H1 (cell line): ENCODE results near the gene NTNG2. TPM values are rescaled to one million over a fixed set of nuclear protein-coding genes. Genes with fewer than 3 reads are reported as not detected.
"Not testable (repeated sequence)": the region's sequence is repeated elsewhere in the genome, so short reads cannot be mapped to it uniquely, and the experiment has no call there.

Source experiments
- CTCF ChIA-PET: fragments of 300-600 bp; sonication (Branson Sonifier 250); formaldehyde crosslinking; loops from one replicate; lab custom pipeline; 2021; ENCODE audit not compliant: partially characterized antibody; lab: Charles Lee
- POLR2A ChIA-PET: fragments of 300-600 bp; sonication (Branson Sonifier 250); formaldehyde crosslinking; loops from one replicate; lab custom pipeline; 2021; ENCODE audit warnings: inconsistent platforms; ENCODE audit not compliant: partially characterized antibody; lab: Charles Lee
- DNase-seq, 2 experiments: peaks; one replicate each; pipeline versions ENCODE4 v3.0.0 to v3.0.0-alpha.2; 2010 to 2022; ENCODE audit warnings: low spot score in 2 of 2, low read depth in 1 of 2, mixed read lengths in 1 of 2
- FAIRE-seq: peaks from 2 replicates; lab custom pipeline; 2011; peaks lifted over from hg19 to GRCh38; lab: Jason Lieb, UNC
- H2AFZ ChIP-seq: 2 replicates; pipeline ENCODE4 v1.8.1; 2012; ENCODE audit warnings: low read length, inconsistent platforms
- H2AK5ac ChIP-seq: 2 replicates; pipeline ENCODE4 v1.6.1; 2013; ENCODE audit warnings: low read depth, low read length
- H2BK120ac ChIP-seq: replicated peaks from 2 replicates; pipeline ENCODE3; 2013; ENCODE audit warnings: low read depth, low read length, inconsistent platforms
- H2BK12ac ChIP-seq: 2 replicates; pipeline ENCODE4 v1.6.1; 2013; ENCODE audit warnings: low read depth, low read length
- H2BK15ac ChIP-seq: 2 replicates; pipeline ENCODE4 v1.6.1; 2013; ENCODE audit warnings: low read length
- H2BK20ac ChIP-seq: 2 replicates; pipeline ENCODE4 v1.6.1; 2013; ENCODE audit warnings: low read length
- H2BK5ac ChIP-seq: 2 replicates; pipeline ENCODE4 v1.6.1; 2013; ENCODE audit warnings: low read depth, low read length
- H3K14ac ChIP-seq: 2 replicates; pipeline ENCODE4 v1.6.1; 2013; ENCODE audit warnings: inconsistent platforms; ENCODE audit not compliant: insufficient read length
- H3K18ac ChIP-seq: 2 replicates; pipeline ENCODE4 v1.6.1; 2013; ENCODE audit warnings: low read length; ENCODE audit errors: extremely low read depth
- H3K23ac ChIP-seq: 2 replicates; pipeline ENCODE4 v1.6.1; 2013; ENCODE audit warnings: inconsistent platforms; ENCODE audit not compliant: insufficient read length
- H3K23me2 ChIP-seq: 2 replicates; pipeline ENCODE4 v1.6.1; 2013; ENCODE audit warnings: low read depth, low read length
- H3K27ac ChIP-seq: 2 replicates; pipeline ENCODE4 v1.6.1; 2011; ENCODE audit warnings: low read depth, low read length, inconsistent platforms
- H3K27me3 ChIP-seq, 4 experiments: replicated peaks in 1 of 4; 1 replicate in 1 of 4; 2 replicates in 3 of 4; pipeline versions ENCODE4 v1.6.1 to v1.8.1; 2011 to 2013; ENCODE audit warnings: low read length in 3 of 4, mild to moderate bottlenecking in 3 of 4, inconsistent platforms in 2 of 4, mixed read lengths in 2 of 4, moderate library complexity in 1 of 4; ENCODE audit not compliant: control insufficient read depth in 3 of 4, insufficient read depth in 3 of 4; ENCODE audit errors: extremely low read depth in 1 of 4
- H3K36me3 ChIP-seq, 4 experiments: 2 replicates each; pipeline versions ENCODE4 v1.6.1 to v1.8.1; 2011 to 2013; ENCODE audit warnings: mild to moderate bottlenecking in 4 of 4, low read length in 3 of 4, moderate library complexity in 2 of 4, control low read depth in 1 of 4, inconsistent platforms in 1 of 4; ENCODE audit not compliant: insufficient read depth in 4 of 4, control insufficient read depth in 2 of 4
- H3K4ac ChIP-seq: replicated peaks from 2 replicates; pipeline ENCODE3; 2013; ENCODE audit warnings: low read length, low read depth, mixed read lengths, inconsistent platforms; ENCODE audit not compliant: insufficient read length
- H3K4me1 ChIP-seq, 4 experiments: replicated peaks in 1 of 4; 1 replicate in 1 of 4; 2 replicates in 3 of 4; pipeline versions ENCODE4 v1.6.1 to v1.8.1; 2011 to 2013; ENCODE audit warnings: low read length in 3 of 4, inconsistent platforms in 2 of 4, mixed read lengths in 1 of 4; ENCODE audit not compliant: insufficient read depth in 4 of 4, control insufficient read depth in 3 of 4
- H3K4me2 ChIP-seq, 2 experiments: 2 replicates each; pipeline versions ENCODE4 v1.6.1 to v1.8.1; 2011 to 2013; ENCODE audit warnings: low read depth in 2 of 2, low read length in 2 of 2, control low read depth in 1 of 2, inconsistent platforms in 1 of 2, mild to moderate bottlenecking in 1 of 2; ENCODE audit not compliant: insufficient read depth in 1 of 2
- H3K4me3 ChIP-seq, 4 experiments: fragments of 200-600, 300-600 bp in 1 of 4; sonication (generic), shearing (Covaris generic), sonication (Bioruptor Twin) in 1 of 4; 2 replicates each; pipeline versions ENCODE4 v1.5.1 to v1.8.1; 2011 to 2016; ENCODE audit warnings: low read length in 4 of 4, low read depth in 3 of 4, control low read depth in 2 of 4, inconsistent platforms in 2 of 4, mild to moderate bottlenecking in 2 of 4, mixed read lengths in 1 of 4, moderate library complexity in 1 of 4; ENCODE audit not compliant: insufficient read depth in 2 of 4; ENCODE audit errors: extremely low read depth in 1 of 4
- H3K56ac ChIP-seq: replicated peaks from 2 replicates; pipeline ENCODE3; 2013; ENCODE audit warnings: low read depth, mild to moderate bottlenecking, mixed read lengths, low read length, inconsistent platforms; ENCODE audit not compliant: insufficient read length
- H3K79me1 ChIP-seq: 2 replicates; pipeline ENCODE4 v1.6.1; 2013; ENCODE audit warnings: low read depth, low read length, control low read depth
- H3K79me2 ChIP-seq, 2 experiments: 2 replicates each; pipeline versions ENCODE4 v1.6.1 to v1.8.1; 2012 to 2013; ENCODE audit warnings: low read length in 2 of 2, mild to moderate bottlenecking in 2 of 2, inconsistent platforms in 1 of 2; ENCODE audit not compliant: insufficient read depth in 2 of 2, control insufficient read depth in 1 of 2
- H3K9ac ChIP-seq, 4 experiments: replicated peaks in 1 of 4; 1 replicate in 1 of 4; 2 replicates in 3 of 4; pipeline versions ENCODE4 v1.6.1 to v1.8.1; 2011 to 2013; ENCODE audit warnings: low read depth in 3 of 4, low read length in 3 of 4, control low read depth in 2 of 4, mild to moderate bottlenecking in 2 of 4, moderate library complexity in 2 of 4, inconsistent platforms in 1 of 4; ENCODE audit errors: extremely low read depth in 1 of 4
- H3K9me3 ChIP-seq, 2 experiments: 2 replicates each; pipeline versions ENCODE4 v1.6.1 to v1.8.1; 2012 to 2013; ENCODE audit warnings: mild to moderate bottlenecking in 2 of 2, moderate library complexity in 2 of 2, control low read depth in 1 of 2, inconsistent platforms in 1 of 2, low read depth in 1 of 2, low read length in 1 of 2, mixed read lengths in 1 of 2; ENCODE audit not compliant: insufficient read depth in 2 of 2
- H4K20me1 ChIP-seq, 2 experiments: replicated peaks in 1 of 2; 2 replicates each; pipeline versions ENCODE3 to v1.8.1; 2011 to 2013; ENCODE audit warnings: inconsistent platforms in 2 of 2, low read length in 2 of 2, mild to moderate bottlenecking in 1 of 2; ENCODE audit not compliant: insufficient read depth in 2 of 2, control insufficient read depth in 1 of 2
- H4K5ac ChIP-seq: 2 replicates; pipeline ENCODE4 v1.6.1; 2013; ENCODE audit warnings: low read length, low read depth, mixed read lengths, inconsistent platforms; ENCODE audit not compliant: insufficient read length
- H4K8ac ChIP-seq: 2 replicates; pipeline ENCODE4 v1.8.0; 2013; ENCODE audit warnings: mild to moderate bottlenecking, moderate library complexity, low read length, inconsistent platforms; ENCODE audit not compliant: insufficient read depth; ENCODE audit errors: extremely low read depth
- H4K91ac ChIP-seq: replicated peaks from 2 replicates; pipeline ENCODE3; 2013; ENCODE audit warnings: low read length, mixed read lengths, inconsistent platforms; ENCODE audit not compliant: insufficient read length
- BACH1 ChIP-seq: IDR thresholded peaks from 2 replicates; pipeline ENCODE4 v1.6.1; 2012; ENCODE audit warnings: low read length, improper control_type of control experiment
- MAFK ChIP-seq: IDR thresholded peaks from 2 replicates; pipeline ENCODE4 v1.6.1; 2012; ENCODE audit warnings: low read depth, mild to moderate bottlenecking, improper control_type of control experiment, low read length
- WGBS, 2 experiments: shearing (Covaris generic) in 1 of 2; methylation state at CpG; one replicate each; pipeline versions ENCODE4 v1.1.6 to v1.1.7; 2013 to 2015; ENCODE audit warnings: low lambda C conversion rate in 2 of 2, mixed read lengths in 2 of 2, inconsistent platforms in 1 of 2, low coverage in 1 of 2, missing lambda C conversion rate in 1 of 2; ENCODE audit not compliant: insufficient replicate concordance in 2 of 2, insufficient coverage in 1 of 2, insufficient read length in 1 of 2; ENCODE audit errors: extremely low coverage in 1 of 2, missing lambda C conversion rate in 1 of 2; 5-methylcytosine and 5-hydroxymethylcytosine counted together
- polyA plus RNA-seq, 7 experiments: library from polyadenylated mRNA; depleted of rRNA in 3 of 7; stranded (reverse) in 5 of 7; unstranded in 2 of 7; fragments of >200 nt in 5 of 7; fragments of 200-250 nt in 2 of 7; gene quantifications; 1 replicate in 5 of 7; 2 replicates in 1 of 7; 4 replicates in 1 of 7; pipeline versions ENCODE4 v1.2.1 to v1.2.3, GENCODE V29; 2011 to 2013; ENCODE audit warnings: missing spikeins in 2 of 7, mixed read lengths in 2 of 7
- total RNA-seq: library from RNA; stranded (reverse); fragmentation: NEBNext Ultra II Directional; extraction: Animal tissue kit (Norgen Biotek cat#: 25700); gene quantifications from 2 replicates; pipeline ENCODE4 v1.2.1, GENCODE V29; 2021

Gene NTNG2
- total and polyA plus RNA-seq, 2 of the 8 experiments (the other 6 are each of a cell fraction or from before 2014, with no cell fraction given): 1.4 to 1.5 TPM

DNA sequence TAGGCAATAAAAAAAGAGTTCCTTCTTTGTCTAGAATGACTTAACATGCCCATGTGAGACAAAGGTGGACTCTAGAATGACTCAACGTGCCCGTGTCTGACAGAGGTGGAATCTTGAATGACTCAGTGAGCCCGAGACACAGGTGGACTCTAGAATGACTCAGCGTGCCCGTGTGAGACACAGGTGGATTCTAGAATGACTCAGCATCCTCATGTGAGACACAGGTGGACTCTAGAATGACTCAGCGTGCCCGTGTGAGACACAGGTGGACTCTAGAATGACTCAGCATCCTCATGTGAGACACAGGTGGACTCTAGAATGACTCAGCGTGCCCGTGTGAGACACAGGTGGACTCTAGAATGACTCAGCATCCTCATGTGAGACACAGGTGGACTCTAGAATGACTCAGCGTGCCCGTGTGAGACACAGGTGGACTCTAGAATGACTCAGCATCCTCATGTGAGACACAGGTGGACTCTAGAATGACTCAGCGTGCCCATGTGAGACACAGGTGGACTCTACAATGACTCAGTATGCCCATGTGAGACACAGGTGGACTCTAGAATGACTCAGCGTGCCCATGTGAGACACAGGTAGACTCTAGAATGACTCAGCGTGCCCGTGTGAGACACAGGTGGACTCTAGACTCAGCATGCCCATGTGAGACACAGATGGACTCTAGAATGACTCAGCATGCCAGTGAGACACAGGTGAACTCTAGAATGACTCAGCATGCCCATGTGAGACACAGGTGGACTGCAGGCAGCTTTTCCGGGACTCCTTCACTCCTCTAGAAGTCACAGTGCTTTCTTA lies 108.1 kb downstream of the NTNG2 start:
- H3K23ac ChIP-seq, H3K27me3 ChIP-seq, H2BK120ac ChIP-seq, H3K23me2 ChIP-seq, H4K8ac ChIP-seq, H3K14ac ChIP-seq, H2BK12ac ChIP-seq, H3K9ac ChIP-seq, FAIRE-seq, H4K91ac ChIP-seq, H3K56ac ChIP-seq, H3K4me2 ChIP-seq, H2AFZ ChIP-seq, H3K79me1 ChIP-seq, H3K4me1 ChIP-seq, H3K4ac ChIP-seq, H3K4me3 ChIP-seq, POLR2A ChIA-PET, H2BK15ac ChIP-seq, H3K9me3 ChIP-seq, H2BK20ac ChIP-seq, H4K20me1 ChIP-seq, H2AK5ac ChIP-seq, H3K18ac ChIP-seq, H3K79me2 ChIP-seq, H4K5ac ChIP-seq: not testable (repeated sequence)
- CTCF ChIA-PET: interaction anchor here (0.6 to 2.0 kb wide), 15 partner anchors 9 to 519 kb away, joined by 3 to 12 read pairs (median 4); no protein-coding TSS in a partner anchor
- peak; percentile 89 for TF ChIP-seq BACH1
- peak; percentile 60 for TF ChIP-seq MAFK
- 96% methylated on average over 10 of the region's 16 CpGs; no CpG with 5 or more reads in 1 of the 2 experiments for WGBS, 2 experiments
- peak in 1 of 2 experiments; percentile 31 for DNase-seq
- Histone ChIP-seq H3K36me3 (peaks cover 6 to 74% (median 36%) of the 10 kb centered on the region in 4 experiments; a peak in 7 of 8 replicates), H2BK5ac (peak overlapping the region; percentile 60; the same call in 1 of the 2 replicates), H3K27ac (peak overlapping the region; percentile 65; the same call in 1 of the 2 replicates)
